GM19023 (cell line): ENCODE measurements around the gene PSIP1.
A peak's percentile ranks its signal among the peaks of the same experiment; 100 is the strongest.
"Not testable (repeated sequence)": the region's sequence is repeated elsewhere in the genome, so short reads cannot be mapped to it uniquely, and the experiment has no call there.

Source experiments
- ATAC-seq: cut with Tn5 transposase; IDR thresholded peaks from one replicate; pipeline ENCODE4 v1.9.1; 2021; ENCODE audit warnings: mild to moderate bottlenecking, moderate library complexity; ENCODE audit not compliant: unreplicated experiment

Gene PSIP1

DNA sequence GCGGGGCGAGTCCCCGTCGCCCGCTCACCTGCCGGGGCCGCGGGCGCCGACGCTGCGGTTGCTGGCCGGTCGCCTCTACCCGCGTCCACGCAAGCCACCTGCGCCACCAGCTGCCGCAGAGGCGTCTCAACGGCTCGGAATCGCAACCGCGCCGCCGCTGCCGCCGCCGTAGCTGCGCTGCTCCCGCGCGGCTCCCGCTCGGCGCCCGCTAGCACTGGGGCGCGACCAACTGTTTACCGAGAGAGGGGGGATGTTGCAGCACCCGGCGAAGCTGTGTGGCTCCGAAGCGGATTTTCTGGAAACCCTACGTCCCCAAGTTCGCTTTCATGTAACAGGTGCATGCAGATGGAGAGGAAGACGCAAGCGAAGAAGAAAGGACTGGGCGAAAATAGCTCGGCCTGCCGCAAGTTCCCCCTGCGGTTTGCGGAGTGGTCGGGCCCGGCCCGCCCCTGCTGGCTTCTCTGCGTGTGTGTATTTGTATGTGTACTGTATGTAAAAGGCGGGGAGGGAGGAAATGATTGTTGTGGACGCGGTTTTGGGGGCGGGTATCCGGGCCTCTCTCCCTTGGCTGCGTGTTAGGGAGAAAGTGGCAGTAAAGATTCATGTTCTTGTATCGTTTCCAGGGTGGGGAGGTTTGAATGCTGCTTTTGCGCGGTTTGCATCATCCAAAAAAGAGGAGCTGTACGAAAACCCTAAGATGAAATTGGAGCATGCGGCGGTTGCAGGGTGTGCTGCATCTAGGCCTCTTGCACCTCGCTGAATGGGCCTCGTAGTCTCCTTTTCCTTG lies at the start of gene PSIP1:
TSS of gene PSIP1 (minus strand) at position 182 of the 787 bp plus-strand sequence. CDS start 782 bp downstream, outside the sequence.
- ATAC-seq, result peak; percentile 81

DNA sequence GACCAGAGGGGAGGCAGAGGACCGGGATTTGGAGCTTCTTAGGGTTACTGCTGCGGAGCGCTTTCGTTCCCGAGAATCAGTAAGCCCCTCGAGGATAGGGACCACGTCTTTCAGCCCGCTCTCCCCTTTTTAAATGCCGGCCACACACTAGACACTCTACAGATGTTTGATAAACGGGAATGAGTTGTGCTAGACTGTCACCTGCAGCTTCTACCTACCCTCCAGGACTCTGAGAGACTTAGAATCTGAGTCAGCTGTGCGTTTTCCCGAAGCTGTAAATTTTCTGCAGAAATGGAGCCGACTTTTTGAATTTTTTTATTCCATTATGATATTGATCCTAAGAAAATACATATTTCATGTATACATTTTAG lies 42.7 kb upstream of the PSIP1 start:
- peak; percentile 28 for ATAC-seq

DNA sequence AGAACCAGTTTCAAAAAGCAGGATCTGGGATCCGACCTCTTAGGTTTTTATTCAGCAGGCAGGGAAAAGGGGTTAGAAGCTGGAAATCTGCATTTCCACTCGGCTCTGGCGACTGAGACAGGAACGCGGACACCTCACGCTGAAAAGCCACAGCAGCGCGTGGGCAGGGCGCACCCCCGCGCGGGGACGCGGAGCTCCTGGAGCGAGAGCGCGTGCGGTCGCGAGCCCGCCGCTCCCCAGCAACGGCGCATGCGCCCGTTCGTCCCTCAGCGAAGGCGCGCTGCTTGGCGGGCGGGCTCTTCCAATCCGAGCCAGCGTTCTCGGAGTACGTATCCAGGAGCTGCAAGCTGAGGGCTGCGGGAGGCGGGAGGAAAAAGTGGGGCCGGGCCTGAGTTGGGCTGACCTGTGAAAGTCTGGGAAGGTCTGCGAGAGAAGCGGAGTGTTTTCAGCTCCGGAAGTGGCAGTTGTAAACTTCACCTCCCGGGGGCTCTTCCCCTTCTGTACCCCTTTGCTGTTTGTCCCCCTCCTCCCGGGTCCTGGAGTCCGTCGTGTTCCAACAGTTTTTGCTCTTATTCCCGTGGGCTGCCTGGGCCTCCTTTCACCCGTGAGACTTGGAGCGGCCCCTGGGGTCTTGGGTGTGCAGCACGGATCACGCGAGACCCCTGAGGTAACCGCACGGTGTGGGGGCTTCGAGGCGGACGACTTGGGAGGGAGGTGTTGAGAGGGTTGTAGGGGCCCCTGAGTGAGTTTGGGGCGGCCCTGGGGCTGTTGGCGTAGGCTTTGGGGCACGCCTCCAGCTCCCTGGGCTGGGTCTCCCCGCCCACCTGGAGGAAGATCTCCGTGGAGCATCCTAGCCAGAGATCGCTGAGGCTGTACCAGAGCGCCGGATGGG lies 42.1 kb upstream of the PSIP1 start, which contains the start of gene CCDC171:
TSS of gene CCDC171 (plus strand) at position 408 of the 892 bp plus-strand sequence. CDS start 11,046 bp downstream, outside the sequence.
- ATAC-seq, result peak; percentile 76

DNA sequence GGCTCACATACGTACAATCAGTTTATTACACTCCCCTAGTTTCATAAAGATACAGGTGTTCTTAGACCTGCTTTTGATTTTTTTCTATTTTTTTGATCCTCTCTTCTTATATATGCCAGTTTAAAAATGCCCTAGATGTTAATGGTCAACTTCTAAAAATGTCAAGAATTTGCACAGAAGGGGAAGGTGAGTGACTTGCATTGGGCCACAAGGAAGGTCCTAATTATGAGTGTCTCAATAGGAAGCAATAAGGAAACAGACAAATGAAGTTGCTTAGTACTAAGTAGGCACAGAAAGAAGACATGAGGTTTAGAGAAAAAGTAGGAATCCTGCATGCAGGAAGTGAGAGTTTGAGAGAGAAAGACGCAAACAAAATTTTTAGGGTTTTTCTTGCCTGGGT lies 38.8 kb upstream of the PSIP1 start:
- ATAC-seq, result no peak

DNA sequence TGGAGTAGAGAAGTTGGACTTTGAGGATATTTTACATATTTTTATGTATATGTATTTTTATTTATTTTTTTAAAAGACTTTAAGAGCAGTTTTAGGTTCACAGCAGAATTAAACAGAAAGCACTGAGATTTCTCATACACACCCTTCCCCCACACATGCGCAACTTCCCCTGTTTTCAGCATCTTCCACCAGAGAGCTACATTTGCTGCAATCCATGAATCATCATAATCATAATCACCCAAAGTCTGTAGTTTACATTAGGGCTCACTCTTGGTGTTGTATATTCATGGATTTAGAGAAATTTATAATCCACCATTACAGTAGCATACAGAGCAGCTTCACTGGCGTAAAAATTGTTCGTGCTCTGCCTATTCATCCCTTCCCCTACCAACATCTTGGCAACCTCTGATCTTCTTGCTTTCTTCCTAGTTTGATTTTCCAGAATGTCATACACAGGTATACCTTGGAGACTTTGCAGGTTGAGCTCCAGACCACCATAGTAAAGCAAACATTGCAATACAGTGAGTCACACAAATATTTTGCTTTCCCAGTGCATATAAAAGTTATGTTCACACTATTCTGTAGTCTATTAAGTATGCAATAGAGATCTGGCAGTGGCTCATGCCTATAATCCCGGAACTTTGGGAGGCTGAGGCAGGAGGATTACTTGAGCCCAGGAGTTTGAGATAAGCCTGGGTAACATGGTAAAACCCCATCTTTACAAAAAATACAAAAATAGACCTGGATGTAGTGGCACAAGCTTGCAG lies 32.5 kb upstream of the PSIP1 start:
- ATAC-seq, result no peak

DNA sequence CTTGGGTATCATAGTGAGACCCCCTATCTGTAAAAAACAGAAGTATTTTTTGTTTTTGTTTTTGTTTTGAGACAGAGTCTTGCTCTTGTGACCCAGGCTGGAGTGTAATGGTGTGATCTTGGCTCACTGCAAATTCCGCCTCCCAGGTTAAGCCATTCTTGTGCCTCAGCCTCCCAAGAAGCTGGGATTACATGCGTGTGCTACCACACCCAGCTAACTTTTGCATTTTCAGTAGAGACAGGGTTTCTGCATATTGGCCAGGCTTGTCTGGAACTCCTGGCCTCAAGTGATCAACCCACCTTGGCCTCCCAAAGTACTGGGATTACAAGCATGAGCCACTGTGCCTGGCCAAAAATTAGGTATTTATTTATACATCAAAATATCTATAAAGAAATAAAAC lies 31.9 kb upstream of the PSIP1 start:
- ATAC-seq, result no peak

DNA sequence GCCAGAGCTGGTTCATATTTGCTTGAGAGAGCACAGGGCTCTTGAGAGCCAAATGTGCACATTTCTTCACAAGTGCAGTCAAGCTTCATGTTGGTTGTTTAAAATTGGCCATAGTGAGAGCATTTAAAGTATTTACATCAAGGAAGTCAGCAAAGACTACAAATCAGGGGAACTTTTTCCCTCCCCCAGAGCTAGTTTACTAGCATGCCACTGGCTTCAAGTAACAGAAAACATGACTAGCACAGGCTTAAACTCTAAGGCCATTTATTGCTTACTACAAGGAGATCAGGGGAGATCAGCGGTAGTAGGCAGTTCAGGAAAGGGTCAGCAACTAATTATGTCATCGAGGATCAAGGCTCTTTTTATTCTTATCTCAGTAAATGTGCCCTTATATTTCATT lies 31.1 kb upstream of the PSIP1 start:
- no peak for ATAC-seq

DNA sequence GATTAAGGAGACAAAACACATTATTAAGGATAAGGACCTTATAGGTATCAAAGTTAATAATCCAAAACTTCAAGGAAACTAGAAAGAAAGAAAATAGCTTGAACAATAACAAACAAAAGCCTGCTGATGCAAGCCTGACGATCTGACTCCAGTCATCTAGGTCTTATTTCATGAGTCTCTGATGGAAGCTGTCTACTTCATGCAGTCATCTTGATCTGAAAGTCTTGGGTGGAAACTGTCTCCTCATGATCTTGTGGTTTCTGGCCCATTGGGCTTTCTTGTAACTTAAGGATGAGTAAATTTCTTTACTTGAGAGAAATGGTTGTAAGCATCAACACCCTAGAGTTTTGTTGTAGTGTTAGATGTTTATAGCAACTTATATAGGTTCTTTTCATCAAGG lies 20.6 kb upstream of the PSIP1 start:
- no peak for ATAC-seq

DNA sequence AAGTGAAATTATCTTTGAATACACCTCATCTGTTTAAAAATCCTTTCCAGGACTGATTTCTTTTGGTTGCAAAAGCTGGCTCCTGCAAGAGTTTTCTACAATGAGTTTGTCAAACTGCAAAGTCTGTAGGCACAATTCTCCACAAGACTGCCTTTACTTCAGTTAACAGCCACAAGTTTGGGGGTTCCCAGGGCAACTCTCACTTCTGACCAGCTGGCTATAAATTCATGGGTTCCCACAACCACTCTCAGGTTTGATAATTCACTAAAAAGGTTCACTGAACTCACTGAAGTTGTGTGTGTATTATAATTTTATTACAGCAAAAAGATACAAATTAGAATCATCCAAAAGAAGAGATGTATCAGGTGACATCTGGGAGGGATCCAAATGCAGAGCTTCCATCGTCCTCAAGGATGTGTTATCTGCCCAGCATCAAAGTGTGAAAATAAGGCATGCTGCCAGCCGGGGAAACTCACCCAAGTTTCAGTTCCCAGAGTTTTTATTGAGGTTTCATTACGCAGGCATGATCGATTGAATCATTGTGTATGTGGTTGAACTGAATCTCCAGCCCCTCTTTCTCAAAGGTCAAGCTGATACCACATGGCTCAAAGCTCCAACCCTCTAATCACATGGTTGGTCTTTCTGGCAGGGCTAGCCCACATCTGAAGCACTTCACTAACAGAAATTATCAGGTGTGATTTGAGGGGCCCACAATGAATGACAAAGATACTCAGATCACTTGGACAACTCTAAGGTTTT lies 19.0 kb upstream of the PSIP1 start:
- peak; percentile 87 for ATAC-seq

DNA sequence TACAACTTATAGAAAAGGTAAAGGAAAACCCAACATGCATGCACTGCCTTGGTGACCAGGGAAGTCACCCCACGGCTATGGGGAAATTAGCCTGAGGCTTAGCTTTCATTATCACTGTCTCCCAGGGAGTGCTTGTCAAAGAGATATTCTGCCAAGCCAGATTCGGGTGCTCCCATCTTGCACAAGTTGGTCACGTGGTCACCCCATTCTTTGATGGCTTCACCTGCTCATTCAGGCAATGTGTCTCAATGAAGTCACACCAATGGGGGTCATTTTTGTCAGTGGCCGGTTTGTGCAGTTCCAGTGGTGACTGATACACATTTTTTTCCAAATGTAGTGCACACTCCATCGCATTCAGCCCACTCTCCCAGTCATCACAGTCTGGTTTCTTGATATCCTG lies 16.3 kb upstream of the PSIP1 start:
- not testable (repeated sequence) for ATAC-seq

DNA sequence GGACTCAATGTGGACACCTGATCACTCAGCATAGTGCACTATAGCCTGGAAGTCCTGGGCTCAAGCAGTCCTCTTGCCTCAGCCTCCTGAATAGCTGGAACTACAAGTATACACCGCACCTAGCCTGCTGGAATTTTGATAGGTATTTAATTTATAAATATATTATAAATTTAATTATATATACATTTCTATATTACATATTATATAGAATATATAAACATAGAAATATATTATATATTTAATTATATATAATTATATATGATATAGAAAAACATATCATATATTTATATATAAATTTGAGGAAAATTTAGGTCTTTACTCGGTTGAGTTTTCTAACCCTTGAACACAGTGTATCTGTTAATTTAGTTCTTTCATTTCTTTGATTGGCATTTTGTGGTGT lies 15.2 kb upstream of the PSIP1 start:
- ATAC-seq, result no peak

DNA sequence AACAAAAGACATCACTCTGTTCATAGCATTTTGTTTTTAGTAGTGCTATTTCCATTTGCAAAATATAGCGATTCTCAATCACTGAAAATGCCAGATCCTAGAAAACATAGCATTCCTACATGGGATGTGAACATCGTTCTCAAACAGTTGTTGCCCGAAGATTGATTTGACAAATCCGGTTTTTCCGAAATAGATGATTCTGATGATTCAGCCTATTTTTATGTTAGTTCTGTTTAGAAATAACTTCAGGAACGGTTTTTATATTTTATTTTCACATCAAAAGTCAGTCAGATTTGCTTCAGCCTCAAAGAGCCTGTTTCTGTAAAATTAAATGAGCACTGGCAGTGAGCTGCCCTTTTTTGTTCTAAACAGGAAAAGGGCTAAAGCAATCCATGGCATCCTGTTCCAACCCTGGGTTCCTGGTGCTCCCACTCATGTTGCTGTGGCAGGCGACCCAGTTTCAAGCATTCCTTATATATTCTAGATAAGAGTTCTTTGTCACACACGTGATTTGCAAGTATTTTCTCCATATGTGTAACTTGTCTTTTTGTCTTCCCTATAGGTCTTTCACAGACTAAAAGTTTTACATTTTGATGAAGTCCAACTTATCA lies 14.2 kb upstream of the PSIP1 start:
- no peak for ATAC-seq

DNA sequence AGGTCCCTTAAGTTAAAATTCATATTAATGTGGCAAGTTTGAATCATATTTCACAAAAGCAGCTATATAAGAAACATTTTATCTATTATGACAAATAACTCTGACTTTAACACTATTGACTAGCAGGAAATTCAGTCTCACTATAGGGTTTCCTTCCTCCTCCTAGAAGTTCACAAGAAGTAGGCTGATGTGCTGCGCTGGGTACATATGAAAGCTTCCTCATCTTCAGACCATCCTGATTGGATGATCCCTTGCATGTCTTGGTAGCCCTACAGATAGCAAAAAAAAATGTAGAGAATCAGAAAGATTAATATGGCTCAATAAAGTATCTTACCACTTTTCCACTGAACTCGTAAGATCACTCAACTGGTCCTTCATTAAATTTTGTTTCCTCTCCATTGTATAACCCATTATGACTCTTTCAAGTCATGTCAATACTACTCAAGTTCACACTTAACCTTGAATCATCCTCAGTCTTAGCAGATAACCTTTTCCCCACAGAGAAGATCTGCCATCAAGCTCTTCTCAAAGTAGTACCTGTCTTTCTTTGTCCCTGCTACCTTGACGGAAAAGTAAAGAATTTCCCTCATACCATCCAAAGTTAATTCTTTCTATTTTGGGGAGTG lies 11.5 kb upstream of the PSIP1 start:
- ATAC-seq, result no peak

DNA sequence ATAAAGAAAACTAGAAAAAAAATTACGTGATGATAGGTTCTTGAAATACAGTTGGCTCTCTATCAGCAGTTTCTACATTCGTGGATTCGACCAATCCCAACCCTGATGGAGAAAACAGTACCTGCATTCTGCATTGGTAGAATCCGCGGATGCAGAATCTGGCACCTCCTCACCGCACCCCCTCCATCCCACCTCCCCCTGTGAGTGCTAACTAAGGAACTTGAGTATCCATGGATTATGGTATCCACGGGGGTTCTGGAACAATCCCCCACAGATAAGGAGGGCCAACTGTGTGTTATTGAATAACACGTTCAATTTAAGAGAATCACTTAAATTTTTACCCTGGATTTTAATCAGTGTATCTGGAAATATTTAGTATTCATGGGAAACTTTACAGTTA lies 10.5 kb upstream of the PSIP1 start:
- ATAC-seq, result no peak

DNA sequence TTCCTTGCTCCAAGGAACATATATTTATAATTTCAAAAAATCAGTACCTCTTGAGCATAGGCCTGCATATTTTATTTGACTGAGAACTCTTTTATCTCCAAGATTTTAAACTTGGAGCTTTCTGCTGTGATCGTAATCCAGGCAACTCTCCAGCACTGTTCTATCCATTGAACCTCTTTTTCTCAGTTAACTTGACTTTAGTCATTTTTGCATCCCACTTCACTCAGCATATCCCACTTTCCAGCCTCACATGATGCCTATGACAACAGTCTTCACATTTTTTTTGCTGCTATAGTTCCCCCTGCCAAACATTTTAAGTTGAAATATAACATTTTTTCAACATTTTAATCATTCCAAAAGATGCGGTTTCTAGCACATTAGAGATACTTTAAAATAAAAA lies 9.1 kb upstream of the PSIP1 start:
- ATAC-seq, result no peak

DNA sequence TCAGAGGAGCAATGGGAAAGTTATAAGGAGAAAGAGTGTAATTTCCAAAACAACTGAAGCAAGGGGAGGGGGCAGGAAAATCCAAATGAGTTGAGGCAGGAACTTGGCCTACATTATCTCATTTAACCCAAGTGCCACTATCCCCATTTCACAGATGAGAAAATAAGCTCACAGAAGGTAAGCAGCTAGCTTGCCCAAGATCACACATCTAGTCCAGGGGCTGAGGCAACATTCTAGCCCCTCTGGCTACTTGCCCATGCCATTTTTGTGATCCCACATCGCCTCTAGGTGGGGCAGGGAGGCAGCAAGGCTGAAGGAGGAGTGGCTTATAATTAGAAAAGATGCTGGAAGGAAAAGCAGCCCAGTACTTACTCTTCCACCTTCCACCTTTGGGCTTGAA lies 2.6 kb upstream of the PSIP1 start:
- no peak for ATAC-seq

DNA sequence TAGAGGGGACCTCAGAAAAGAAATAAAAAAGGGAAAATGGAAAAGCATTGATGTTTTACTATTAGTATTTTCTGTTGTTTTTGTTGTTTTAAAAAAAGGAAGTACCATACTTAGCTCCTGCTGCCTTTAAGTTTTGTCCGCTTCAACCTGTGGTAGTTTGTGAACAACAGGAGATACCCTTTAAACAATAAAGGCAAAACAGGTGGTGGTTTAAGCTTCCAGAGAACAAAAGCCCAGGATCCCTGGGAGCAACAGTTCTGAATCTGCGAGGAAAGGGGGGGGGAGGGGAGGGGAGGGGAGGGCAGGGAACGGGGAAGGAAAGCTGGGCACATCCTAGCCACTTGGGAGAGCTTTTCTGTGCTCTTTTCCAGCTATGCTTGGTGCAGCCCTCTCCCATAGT lies 2.1 kb upstream of the PSIP1 start:
- no peak for ATAC-seq

DNA sequence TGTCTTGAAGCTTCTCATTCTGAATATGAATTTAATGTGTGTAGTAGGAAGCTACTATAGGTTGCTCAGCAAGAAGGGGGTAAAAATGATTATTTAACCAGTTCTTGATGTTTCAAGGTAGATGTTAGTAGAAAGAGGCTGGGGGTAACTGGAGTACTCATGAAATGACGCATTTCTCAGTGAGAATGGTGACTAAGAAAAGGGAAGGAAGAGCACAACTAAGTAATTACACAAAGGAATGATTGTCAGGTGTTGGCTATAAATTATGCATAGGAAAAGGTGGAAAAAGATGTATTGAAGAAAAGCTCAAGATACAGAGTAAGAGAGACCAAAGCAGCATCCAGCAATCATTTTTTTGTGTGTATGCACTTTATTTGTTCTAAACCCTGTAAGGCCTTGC lies 1.4 kb upstream of the PSIP1 start:
- ATAC-seq, result no peak

DNA sequence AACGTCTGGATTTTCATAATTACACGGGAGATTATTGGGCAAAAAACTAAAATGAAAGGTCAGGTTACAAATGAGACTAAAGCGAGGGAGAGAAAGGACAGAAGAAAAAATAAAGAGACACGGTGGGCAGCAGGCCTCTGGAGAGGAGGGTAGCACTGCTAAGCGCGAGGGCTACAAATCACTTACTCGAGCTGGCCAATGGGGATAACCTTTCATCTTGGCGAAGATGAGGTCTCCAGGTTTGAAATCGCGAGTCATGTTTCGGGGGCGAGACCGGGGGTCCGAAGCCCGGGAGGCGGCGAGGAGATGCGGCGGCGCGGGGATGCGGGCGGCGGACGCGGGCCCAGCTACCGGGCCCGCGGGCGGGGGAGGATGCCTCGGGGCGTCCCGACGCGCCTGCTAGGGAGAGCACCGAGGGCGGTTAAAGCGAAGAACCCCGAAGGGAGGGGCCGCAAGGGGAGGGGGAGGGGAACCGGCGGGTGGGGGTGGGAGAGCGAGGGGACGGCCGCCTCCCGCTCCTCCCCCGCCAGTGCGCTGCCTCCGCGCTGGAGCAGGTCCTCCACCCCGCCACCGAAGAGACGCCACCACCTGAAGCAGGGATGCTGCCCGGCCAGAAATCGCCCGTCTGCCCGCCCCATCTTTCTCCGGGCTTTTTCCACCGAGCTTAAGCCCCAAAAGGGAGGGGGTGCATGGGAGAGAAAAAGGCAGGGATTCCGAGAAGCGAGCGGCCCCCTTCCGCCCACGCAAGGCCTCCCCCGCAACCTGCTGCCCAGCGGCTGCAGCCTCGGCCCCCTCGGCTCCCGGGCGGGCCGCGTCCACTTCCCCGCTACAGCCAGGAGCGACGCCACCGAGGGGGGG lies 610 bp downstream of the PSIP1 start:
- ATAC-seq, result peak; percentile 49
